SK-N-SH treated with all-trans-retinoic acid at 6 μM for 48 hours (cell line): ENCODE results near the gene SERPINA1.
"Not testable (repeated sequence)": the region's sequence is repeated elsewhere in the genome, so short reads cannot be mapped to it uniquely, and the experiment has no call there.

Experiments used
- ATAC-seq: fragments of 200-7000 bp; cut with Tn5 transposase; 3 replicates; pipeline ENCODE4 v1.9.1; 2020; ENCODE audit warnings: mild to moderate bottlenecking, moderate library complexity
- ARNTL ChIP-seq: fragments of 450-650 bp; formaldehyde crosslinking; IDR thresholded peaks from 2 replicates; pipeline ENCODE4 v1.5.0; 2020; ENCODE audit warnings: low read depth, mild to moderate bottlenecking, moderate library complexity, borderline replicate concordance
- BACH2 ChIP-seq: fragments of 250-450 bp; sonication (Bioruptor Pico); IDR thresholded peaks from 2 replicates; pipeline ENCODE4 v1.9.0; 2021; ENCODE audit warnings: mild to moderate bottlenecking, borderline replicate concordance
- CREB5 ChIP-seq: fragments of 250-450 bp; sonication (Bioruptor Pico); IDR thresholded peaks from 2 replicates; pipeline ENCODE4 v1.5.1; 2020; ENCODE audit warnings: low read depth, mild to moderate bottlenecking, moderate library complexity
- CSDC2 ChIP-seq: fragments of 250-450 bp; sonication (Bioruptor Pico); IDR thresholded peaks from 2 replicates; pipeline ENCODE4 v1.5.0; 2020; ENCODE audit warnings: mild to moderate bottlenecking, moderate library complexity
- CSRNP3 ChIP-seq: fragments of 250-450 bp; sonication (Bioruptor Pico); IDR thresholded peaks from 2 replicates; pipeline ENCODE4 v1.5.1; 2021; ENCODE audit warnings: mild to moderate bottlenecking, moderate library complexity
- ESRRG ChIP-seq: fragments of 250-450 bp; sonication (Bioruptor Pico); IDR thresholded peaks from 2 replicates; pipeline ENCODE4 v1.6.1; 2021; ENCODE audit warnings: mild to moderate bottlenecking
- GLIS3 ChIP-seq: fragments of 250-450 bp; sonication (Bioruptor Pico); IDR thresholded peaks from 2 replicates; pipeline ENCODE4 v1.5.0; 2020; ENCODE audit warnings: mild to moderate bottlenecking, moderate library complexity
- ISL1 ChIP-seq: fragments of 250-450 bp; sonication (Bioruptor Pico); IDR thresholded peaks from 2 replicates; pipeline ENCODE4 v2.1.2; 2022; ENCODE audit warnings: mild to moderate bottlenecking, moderate library complexity
- OSR1 ChIP-seq: fragments of 250-450 bp; sonication (Bioruptor Pico); IDR thresholded peaks from 2 replicates; pipeline ENCODE4 v1.8.0; 2022; ENCODE audit warnings: moderate library complexity, mild to moderate bottlenecking, inconsistent platforms
- PATZ1 ChIP-seq: fragments of 250-450 bp; sonication (Bioruptor Pico); IDR thresholded peaks from 2 replicates; pipeline ENCODE4 v1.8.0; 2020; ENCODE audit warnings: mild to moderate bottlenecking, moderate library complexity, borderline replicate concordance
- PPARA ChIP-seq: fragments of 250-450 bp; sonication (Bioruptor Pico); IDR thresholded peaks from 2 replicates; pipeline ENCODE4 v1.5.0; 2020; ENCODE audit warnings: mild to moderate bottlenecking, borderline replicate concordance
- RARB ChIP-seq: fragments of 250-450 bp; sonication (Bioruptor Pico); IDR thresholded peaks from 2 replicates; pipeline ENCODE4 v1.8.0; 2021; ENCODE audit warnings: mild to moderate bottlenecking, moderate library complexity
- SNAI2 ChIP-seq: fragments of 250-450 bp; sonication (Bioruptor Pico); IDR thresholded peaks from 2 replicates; pipeline ENCODE4 v1.5.0; 2020; ENCODE audit warnings: mild to moderate bottlenecking, moderate library complexity
- TCF4 ChIP-seq: fragments of 250-450 bp; sonication (Bioruptor Pico); IDR thresholded peaks from 2 replicates; pipeline ENCODE4 v1.8.0; 2021; ENCODE audit warnings: mild to moderate bottlenecking, moderate library complexity, borderline replicate concordance
- TOX ChIP-seq: fragments of 250-450 bp; sonication (Bioruptor Pico); IDR thresholded peaks from 2 replicates; pipeline ENCODE4 v1.8.0; 2021; ENCODE audit warnings: mild to moderate bottlenecking, moderate library complexity, borderline replicate concordance
- ZC3H10 ChIP-seq: fragments of 250-450 bp; sonication (Bioruptor Pico); IDR thresholded peaks from 2 replicates; pipeline ENCODE4 v1.5.1; 2021; ENCODE audit warnings: mild to moderate bottlenecking, moderate library complexity
- ZFP3 ChIP-seq: fragments of 250-450 bp; sonication (Bioruptor Pico); IDR thresholded peaks from 2 replicates; pipeline ENCODE4 v1.5.0; 2020; ENCODE audit warnings: mild to moderate bottlenecking, moderate library complexity
- ZFP30 ChIP-seq: fragments of 450-650 bp; formaldehyde crosslinking; IDR thresholded peaks from 2 replicates; pipeline ENCODE4 v1.5.0; 2022; ENCODE audit warnings: mild to moderate bottlenecking, moderate library complexity
- ZNF565 ChIP-seq: fragments of 450-650 bp; formaldehyde crosslinking; conservative IDR thresholded peaks from 2 replicates; pipeline ENCODE4 v1.5.0; 2020; ENCODE audit warnings: low read depth, mild to moderate bottlenecking, moderate library complexity
- ZNF70 ChIP-seq: fragments of 450-650 bp; formaldehyde crosslinking; IDR thresholded peaks from 2 replicates; pipeline ENCODE4 v1.5.0; 2020; ENCODE audit warnings: mild to moderate bottlenecking, moderate library complexity
- ZNF8 ChIP-seq: fragments of 450-650 bp; formaldehyde crosslinking; IDR thresholded peaks from 2 replicates; pipeline ENCODE4 v1.5.0; 2020; ENCODE audit warnings: mild to moderate bottlenecking, moderate library complexity
- TF ChIP-seq, protein P1 (sequence below): fragments of 250-450 bp; sonication (Bioruptor Pico); IDR thresholded peaks from 2 replicates; pipeline ENCODE4 v1.5.0; 2020; ENCODE audit warnings: mild to moderate bottlenecking, moderate library complexity
- TF ChIP-seq, protein P2 (sequence below): fragments of 250-450 bp; sonication (Bioruptor Pico); IDR thresholded peaks from 2 replicates; pipeline ENCODE4 v1.8.0; 2021; ENCODE audit warnings: low read depth, mild to moderate bottlenecking, moderate library complexity, borderline replicate concordance

Gene SERPINA1

GRCh38 chr14:94372021-94372605 lies 16.3 kb downstream of the SERPINA1 start:
- no peak for ATAC-seq
- TF ChIP-seq, protein P1, sequence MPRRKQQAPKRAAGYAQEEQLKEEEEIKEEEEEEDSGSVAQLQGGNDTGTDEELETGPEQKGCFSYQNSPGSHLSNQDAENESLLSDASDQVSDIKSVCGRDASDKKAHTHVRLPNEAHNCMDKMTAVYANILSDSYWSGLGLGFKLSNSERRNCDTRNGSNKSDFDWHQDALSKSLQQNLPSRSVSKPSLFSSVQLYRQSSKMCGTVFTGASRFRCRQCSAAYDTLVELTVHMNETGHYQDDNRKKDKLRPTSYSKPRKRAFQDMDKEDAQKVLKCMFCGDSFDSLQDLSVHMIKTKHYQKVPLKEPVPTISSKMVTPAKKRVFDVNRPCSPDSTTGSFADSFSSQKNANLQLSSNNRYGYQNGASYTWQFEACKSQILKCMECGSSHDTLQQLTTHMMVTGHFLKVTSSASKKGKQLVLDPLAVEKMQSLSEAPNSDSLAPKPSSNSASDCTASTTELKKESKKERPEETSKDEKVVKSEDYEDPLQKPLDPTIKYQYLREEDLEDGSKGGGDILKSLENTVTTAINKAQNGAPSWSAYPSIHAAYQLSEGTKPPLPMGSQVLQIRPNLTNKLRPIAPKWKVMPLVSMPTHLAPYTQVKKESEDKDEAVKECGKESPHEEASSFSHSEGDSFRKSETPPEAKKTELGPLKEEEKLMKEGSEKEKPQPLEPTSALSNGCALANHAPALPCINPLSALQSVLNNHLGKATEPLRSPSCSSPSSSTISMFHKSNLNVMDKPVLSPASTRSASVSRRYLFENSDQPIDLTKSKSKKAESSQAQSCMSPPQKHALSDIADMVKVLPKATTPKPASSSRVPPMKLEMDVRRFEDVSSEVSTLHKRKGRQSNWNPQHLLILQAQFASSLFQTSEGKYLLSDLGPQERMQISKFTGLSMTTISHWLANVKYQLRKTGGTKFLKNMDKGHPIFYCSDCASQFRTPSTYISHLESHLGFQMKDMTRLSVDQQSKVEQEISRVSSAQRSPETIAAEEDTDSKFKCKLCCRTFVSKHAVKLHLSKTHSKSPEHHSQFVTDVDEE (CRISPR knock-in tag) = no peak
- no peak for TF ChIP-seq ZNF565 (CRISPR knock-in tag)
- TF ChIP-seq ZFP3 (CRISPR knock-in tag) = no peak
- TF ChIP-seq ZNF70 (CRISPR knock-in tag) = no peak
- no peak for TF ChIP-seq PPARA (CRISPR knock-in tag)
- no peak for TF ChIP-seq RARB
- no peak for TF ChIP-seq ISL1 (CRISPR knock-in tag)
- TF ChIP-seq, protein P2, sequence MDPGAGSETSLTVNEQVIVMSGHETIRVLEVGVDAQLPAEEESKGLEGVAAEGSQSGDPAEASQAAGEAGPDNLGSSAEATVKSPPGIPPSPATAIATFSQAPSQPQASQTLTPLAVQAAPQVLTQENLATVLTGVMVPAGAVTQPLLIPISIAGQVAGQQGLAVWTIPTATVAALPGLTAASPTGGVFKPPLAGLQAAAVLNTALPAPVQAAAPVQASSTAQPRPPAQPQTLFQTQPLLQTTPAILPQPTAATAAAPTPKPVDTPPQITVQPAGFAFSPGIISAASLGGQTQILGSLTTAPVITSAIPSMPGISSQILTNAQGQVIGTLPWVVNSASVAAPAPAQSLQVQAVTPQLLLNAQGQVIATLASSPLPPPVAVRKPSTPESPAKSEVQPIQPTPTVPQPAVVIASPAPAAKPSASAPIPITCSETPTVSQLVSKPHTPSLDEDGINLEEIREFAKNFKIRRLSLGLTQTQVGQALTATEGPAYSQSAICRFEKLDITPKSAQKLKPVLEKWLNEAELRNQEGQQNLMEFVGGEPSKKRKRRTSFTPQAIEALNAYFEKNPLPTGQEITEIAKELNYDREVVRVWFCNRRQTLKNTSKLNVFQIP (CRISPR knock-in tag) = no peak
- TF ChIP-seq PATZ1 = no peak
- no peak for TF ChIP-seq CSRNP3 (CRISPR knock-in tag)
- TF ChIP-seq TCF4 (CRISPR knock-in tag) = no peak
- TF ChIP-seq SNAI2 (CRISPR knock-in tag) = no peak
- no peak for TF ChIP-seq ZFP30 (CRISPR knock-in tag)
- TF ChIP-seq ZNF8 (CRISPR knock-in tag) = no peak
- no peak for TF ChIP-seq GLIS3 (CRISPR knock-in tag)
- TF ChIP-seq ESRRG = no peak
- TF ChIP-seq BACH2 = no peak
- TF ChIP-seq TOX (CRISPR knock-in tag) = no peak
- TF ChIP-seq CSDC2 (CRISPR knock-in tag) = no peak
- no peak for TF ChIP-seq ZC3H10 (CRISPR knock-in tag)

DNA sequence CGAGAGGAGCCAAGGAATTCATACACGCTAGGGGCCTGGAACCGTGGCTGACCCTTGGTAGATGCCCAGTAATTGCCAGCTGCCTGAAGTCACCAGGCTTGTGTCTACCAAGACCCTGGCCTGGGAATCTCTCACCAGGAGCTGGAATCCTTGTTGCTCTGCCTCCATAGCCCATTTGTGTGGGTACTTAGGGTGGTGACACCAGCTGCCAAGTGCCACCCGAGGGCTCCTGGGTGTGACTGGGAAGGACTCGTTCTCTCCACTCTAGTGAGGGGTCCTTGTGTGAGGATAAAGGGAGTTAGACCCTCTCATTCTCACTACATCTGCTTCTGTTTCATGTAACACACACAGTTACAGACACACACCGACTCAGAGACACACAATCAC lies 17.9 kb downstream of the SERPINA1 start:
- ATAC-seq = no peak
- TF ChIP-seq CREB5 (CRISPR knock-in tag) (no peak), BACH2 (no peak), ZNF565 (CRISPR knock-in tag) (no peak), PPARA (CRISPR knock-in tag) (no peak), ARNTL (CRISPR knock-in tag) (no peak), ESRRG (no peak), ZFP30 (CRISPR knock-in tag) (no peak), CSDC2 (CRISPR knock-in tag) (no peak), TOX (CRISPR knock-in tag) (no peak), OSR1 (CRISPR knock-in tag) (no peak), ZFP3 (CRISPR knock-in tag) (no peak), ZNF8 (CRISPR knock-in tag) (no peak), RARB (no peak), CSRNP3 (CRISPR knock-in tag) (no peak)
- TF ChIP-seq, protein P1 (CRISPR knock-in tag) = no peak
- TF ChIP-seq, all 23 proteins: peak for 0

DNA sequence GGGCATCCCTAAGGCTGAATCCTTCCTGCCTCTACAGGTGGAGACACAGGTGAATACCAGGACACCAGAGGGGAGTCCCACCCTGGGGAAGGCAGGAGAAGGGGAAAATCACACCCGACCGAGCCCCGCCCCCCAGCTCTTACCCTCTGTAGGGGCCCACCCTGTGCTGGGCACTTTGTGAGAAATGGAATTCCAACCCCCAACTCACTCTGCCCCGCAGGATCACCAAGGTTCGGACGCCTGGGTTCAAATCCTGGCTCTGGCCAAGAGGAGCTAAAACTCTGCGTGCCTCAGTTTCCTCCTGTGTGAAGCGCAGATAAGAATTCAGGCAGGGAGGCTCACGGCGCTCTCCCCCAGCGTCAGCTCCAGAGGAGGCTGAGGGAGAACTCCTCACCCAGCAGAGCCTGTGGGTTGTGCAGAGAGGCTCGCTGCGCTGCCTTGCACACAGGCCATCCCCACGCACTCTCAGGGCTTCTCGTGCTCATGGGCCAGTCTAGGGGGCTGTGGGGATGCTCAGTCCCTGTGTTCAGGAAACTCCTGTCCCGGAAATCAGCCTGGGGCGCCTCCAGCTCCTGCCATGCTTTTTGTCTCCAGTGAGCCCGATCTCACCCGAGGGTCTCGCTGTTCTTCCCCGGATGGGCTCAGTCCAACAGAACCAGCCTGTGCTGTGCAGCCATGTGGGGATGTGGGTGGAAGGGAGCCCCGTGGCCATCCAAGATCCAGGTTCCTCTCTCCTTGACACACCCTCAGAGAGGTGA lies 18.5 kb downstream of the SERPINA1 start:
- ATAC-seq = not testable (repeated sequence)
